Body of pancreas (tissue), 4 donors: ENCODE results near the gene SCAF8.

ENCODE experiments used
- CTCF ChIP-seq, 7 experiments: fragments of 450-650 bp in 4 of 7; fragments of 200-600 bp in 3 of 7; sonication (generic) in 3 of 7; IDR thresholded peaks; one replicate each; pipeline ENCODE4 v1.5.1; 2016 to 2019; ENCODE audit warnings: antibody characterized with exemption in 7 of 7
- POLR2A ChIP-seq, 3 donors: fragments of 450-650 bp; IDR thresholded peaks; one replicate each; pipeline ENCODE4 v1.6.1; 2016; ENCODE audit warnings: antibody characterized with exemption in 3 of 3, mild to moderate bottlenecking in 2 of 3

GRCh38 chr6:154829970-154830369, 96.8 kb downstream of the SCAF8 start:
- TF ChIP-seq CTCF (IDR thresholded peaks at IDR 0.05), result no peak
- TF ChIP-seq POLR2A (IDR thresholded peaks at IDR 0.05), result no peak
